ENCODE results near the gene CAMTA1.
A peak's percentile ranks its signal among the peaks of the same experiment; 100 is the strongest.

Gene CAMTA1

DNA sequence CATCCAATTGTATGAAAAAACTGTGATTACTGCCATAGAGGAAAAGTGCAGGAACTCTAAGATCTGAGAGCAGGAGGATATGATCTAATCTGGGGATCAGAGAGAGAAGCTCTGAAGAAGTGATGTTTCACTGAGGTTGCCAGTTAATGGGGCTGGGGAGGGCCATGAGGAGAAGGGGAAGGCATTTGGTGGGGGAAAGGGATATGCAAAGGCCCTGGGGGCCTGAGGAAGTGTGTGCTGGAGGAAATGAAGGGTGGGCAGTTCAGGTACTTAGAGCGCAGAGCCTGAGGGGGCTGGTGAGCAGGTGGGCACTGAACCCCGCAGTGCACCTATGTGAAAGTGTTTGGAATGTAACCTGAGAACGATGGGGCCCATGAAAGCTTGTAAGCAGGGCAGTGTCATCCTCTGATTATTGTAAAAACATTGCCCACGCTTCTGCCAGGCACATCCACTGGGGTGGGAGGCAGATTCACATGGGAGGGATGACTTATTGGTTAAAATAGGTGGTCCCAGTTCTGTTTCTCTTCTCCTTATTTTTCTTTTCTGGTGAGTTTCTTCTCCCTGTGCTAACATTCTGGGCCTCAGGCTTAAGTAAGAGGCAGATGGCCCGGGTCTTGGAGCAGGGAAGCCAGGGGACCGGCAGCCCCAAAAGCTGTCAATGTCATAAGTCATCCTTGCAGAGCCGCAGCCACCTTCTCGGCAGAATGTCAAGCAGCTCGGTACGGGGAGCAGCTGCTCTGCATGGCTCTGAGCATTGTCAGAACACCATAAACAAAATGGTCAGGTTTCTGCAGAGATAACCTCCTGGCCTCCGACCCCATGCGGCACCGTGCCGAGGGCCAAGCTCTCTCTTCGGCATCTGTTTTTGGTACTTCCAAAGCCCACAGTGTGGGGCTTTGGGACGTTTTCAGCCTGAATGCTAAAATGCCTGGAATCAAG lies 493.8 kb downstream of the CAMTA1 start:
- DNase-seq (ENCODE audit: low read depth), result no peak
- H3K4me3 ChIP-seq (ENCODE audit: low read length), result no peak overlapping the region
- TF ChIP-seq, protein P1, sequence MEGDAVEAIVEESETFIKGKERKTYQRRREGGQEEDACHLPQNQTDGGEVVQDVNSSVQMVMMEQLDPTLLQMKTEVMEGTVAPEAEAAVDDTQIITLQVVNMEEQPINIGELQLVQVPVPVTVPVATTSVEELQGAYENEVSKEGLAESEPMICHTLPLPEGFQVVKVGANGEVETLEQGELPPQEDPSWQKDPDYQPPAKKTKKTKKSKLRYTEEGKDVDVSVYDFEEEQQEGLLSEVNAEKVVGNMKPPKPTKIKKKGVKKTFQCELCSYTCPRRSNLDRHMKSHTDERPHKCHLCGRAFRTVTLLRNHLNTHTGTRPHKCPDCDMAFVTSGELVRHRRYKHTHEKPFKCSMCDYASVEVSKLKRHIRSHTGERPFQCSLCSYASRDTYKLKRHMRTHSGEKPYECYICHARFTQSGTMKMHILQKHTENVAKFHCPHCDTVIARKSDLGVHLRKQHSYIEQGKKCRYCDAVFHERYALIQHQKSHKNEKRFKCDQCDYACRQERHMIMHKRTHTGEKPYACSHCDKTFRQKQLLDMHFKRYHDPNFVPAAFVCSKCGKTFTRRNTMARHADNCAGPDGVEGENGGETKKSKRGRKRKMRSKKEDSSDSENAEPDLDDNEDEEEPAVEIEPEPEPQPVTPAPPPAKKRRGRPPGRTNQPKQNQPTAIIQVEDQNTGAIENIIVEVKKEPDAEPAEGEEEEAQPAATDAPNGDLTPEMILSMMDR (IDR thresholded peaks at IDR 0.05; ENCODE audit: insufficient read depth, low read depth, low read length, missing control alignments), result no peak

DNA sequence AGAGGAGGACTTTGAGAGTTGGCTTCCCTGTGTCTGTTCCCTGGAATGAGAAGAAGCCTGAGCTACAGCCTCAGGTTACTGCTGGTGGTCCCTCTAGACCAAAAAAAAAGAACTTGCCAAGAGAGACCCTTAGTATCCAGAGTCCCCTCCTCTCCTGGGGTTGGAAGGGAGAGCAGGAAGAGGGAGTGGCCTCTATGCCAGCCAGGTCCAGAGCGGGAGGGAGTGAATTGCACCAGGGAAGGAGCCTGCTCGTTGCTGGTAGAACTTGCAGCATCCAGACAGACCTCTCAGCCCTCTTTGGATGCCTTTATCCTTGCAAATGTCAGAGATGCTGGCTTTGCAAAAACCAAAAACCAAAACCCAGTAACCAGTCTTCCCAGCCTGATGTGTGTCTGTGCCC lies 494.5 kb downstream of the CAMTA1 start:
- TF ChIP-seq, protein P1 (IDR thresholded peaks at IDR 0.05; ENCODE audit: insufficient read depth, low read depth, low read length, missing control alignments), result no peak
- no peak for DNase-seq (ENCODE audit: low read depth)
- no peak overlapping the region for H3K4me3 ChIP-seq (ENCODE audit: low read length)

DNA sequence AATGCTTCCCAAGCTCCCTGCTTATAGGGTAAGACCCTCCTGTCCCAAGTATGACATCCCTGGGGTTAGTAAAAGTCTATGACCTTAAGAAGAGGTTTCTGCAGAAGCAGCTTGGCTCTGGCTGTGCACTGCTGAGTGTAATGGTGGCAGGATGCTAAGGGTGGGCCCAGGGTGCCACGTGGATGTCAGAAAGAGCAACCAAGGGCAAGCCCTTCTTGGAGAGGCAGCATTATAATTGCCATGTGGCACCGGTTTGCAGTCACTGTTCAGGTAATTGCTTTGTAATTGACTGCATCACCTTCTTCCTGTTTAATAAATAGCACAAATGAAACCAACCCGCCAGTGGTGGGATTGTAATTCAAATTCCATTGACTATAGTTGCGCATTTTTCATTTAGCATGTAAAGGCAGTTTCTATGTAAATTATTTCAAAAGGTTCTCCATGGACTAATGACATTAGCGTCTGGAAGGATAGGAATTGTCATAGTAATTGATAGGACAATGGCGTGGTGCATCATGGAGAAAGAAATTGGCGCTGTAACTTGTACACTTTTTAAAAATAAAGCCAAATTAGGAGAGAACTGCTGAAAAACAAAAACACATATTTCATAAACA lies 495.2 kb downstream of the CAMTA1 start:
- DNase-seq (ENCODE audit: low read depth), result no peak
- no peak overlapping the region for H3K4me3 ChIP-seq (ENCODE audit: low read length)
- TF ChIP-seq, protein P1 (IDR thresholded peaks at IDR 0.05; ENCODE audit: insufficient read depth, low read depth, low read length, missing control alignments), result no peak

DNA sequence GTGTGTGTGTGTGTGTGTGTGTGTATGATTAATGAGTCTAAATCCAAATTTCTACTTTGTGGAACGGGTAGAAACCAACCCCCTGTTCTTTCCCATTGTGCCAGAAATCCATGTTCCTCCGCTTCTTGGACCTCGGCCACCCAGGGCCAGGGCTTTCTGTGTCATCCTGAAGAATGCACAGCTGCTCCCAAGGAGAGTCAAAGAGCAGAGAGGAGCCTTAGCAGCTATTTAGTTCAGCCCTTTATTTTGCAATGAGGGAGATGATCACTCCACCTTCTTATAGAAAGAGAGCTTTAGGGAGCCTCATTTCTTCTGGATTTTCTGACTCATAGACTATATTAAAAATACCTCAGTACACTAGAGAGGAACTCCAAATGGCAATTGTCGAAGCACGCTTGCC lies 496.6 kb downstream of the CAMTA1 start:
- no peak overlapping the region for H3K4me3 ChIP-seq (ENCODE audit: low read length)
- DNase-seq (ENCODE audit: low read depth), result no peak
- TF ChIP-seq, protein P1 (IDR thresholded peaks at IDR 0.05; ENCODE audit: insufficient read depth, low read depth, low read length, missing control alignments), result no peak

DNA sequence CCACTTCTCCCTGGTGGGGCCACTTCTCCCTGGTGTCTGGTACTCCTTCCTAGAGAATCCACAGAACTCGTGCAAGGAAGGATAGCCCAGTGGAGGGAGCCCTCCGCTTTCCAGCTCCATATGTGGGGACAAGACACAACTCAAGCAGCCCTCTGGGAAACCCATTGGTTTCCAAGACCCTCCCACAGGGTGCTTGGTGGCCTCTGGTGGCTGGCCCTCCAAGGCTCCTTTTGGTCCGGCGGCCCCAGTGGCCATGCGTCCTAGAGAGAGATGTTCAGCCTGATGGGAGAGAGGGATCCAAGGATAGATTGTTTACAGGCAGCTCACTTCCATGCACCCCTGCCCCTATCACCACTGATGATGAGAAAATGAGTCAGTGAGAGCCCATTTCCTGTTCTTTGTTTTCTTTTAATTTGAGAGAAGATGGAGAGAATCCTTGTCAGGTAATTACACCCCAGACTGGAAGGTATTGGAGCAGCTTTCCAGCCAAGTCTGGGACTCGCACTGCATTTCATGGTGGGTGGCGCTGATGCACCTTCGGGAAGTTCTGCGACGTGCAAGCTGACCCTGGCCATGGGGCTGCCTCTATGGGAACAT lies 499.7 kb downstream of the CAMTA1 start:
- H3K4me3 ChIP-seq (ENCODE audit: low read length), result no peak overlapping the region
- TF ChIP-seq, protein P1 (IDR thresholded peaks at IDR 0.05; ENCODE audit: insufficient read depth, low read depth, low read length, missing control alignments), result no peak
- peak; percentile 41 for DNase-seq (ENCODE audit: low read depth)

DNA sequence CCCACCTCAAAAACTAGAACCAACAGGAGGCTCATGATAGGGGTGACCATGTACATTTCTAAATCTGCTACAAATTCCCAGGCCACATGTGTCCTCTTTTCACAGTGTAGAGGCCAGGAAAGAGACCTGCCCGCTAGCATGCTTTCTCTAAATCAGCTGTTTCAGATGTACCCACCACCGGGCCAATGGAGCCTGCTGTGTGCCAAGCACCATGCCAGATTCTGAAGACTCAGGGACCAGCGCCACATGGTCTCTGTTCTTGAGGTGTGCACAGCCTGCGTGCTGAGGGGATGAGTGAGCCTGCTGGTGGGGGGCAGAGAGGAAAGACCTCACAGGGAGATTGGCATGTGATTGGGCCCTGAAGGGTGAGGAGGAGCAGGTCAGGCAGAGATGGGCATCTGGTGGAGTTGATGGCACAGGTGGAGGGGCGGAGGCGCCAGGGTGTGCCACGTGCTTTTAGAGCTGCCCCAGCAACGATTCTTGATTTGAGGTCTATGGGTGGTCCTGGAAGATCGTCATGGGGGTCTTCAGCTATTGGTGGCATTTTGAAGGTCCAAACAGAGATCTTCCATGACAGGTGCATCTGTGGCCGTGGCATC lies 500.7 kb downstream of the CAMTA1 start:
- DNase-seq (ENCODE audit: low read depth), result no peak
- H3K4me3 ChIP-seq (ENCODE audit: low read length), result no peak overlapping the region
- TF ChIP-seq, protein P1 (IDR thresholded peaks at IDR 0.05; ENCODE audit: insufficient read depth, low read depth, low read length, missing control alignments), result no peak

Data from epithelial cell of esophagus (primary cell).